DMS79 treated with DMSO at 0.1 percent for 48 hours (cell line): Measurements from ENCODE around the gene TNFSF11.
"Not testable (repeated sequence)": the region's sequence is repeated elsewhere in the genome, so short reads cannot be mapped to it uniquely, and the experiment has no call there.

Experiments
- DNase-seq: peaks from one replicate; lab custom pipeline; 2025; lab: John Stamatoyannopoulos, UW

Gene TNFSF11, protein sequence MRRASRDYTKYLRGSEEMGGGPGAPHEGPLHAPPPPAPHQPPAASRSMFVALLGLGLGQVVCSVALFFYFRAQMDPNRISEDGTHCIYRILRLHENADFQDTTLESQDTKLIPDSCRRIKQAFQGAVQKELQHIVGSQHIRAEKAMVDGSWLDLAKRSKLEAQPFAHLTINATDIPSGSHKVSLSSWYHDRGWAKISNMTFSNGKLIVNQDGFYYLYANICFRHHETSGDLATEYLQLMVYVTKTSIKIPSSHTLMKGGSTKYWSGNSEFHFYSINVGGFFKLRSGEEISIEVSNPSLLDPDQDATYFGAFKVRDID

DNA sequence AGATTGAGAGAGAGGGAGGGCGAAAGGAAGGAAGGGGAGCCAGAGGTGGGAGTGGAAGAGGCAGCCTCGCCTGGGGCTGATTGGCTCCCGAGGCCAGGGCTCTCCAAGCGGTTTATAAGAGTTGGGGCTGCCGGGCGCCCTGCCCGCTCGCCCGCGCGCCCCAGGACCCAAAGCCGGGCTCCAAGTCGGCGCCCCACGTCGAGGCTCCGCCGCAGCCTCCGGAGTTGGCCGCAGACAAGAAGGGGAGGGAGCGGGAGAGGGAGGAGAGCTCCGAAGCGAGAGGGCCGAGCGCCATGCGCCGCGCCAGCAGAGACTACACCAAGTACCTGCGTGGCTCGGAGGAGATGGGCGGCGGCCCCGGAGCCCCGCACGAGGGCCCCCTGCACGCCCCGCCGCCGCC, at the start of gene TNFSF11:
TNFSF11 (plus strand) TSS at position 142 of the 400 bp plus-strand sequence; CDS start at position 294, 152 bp downstream.
- no peak for DNase-seq

DNA sequence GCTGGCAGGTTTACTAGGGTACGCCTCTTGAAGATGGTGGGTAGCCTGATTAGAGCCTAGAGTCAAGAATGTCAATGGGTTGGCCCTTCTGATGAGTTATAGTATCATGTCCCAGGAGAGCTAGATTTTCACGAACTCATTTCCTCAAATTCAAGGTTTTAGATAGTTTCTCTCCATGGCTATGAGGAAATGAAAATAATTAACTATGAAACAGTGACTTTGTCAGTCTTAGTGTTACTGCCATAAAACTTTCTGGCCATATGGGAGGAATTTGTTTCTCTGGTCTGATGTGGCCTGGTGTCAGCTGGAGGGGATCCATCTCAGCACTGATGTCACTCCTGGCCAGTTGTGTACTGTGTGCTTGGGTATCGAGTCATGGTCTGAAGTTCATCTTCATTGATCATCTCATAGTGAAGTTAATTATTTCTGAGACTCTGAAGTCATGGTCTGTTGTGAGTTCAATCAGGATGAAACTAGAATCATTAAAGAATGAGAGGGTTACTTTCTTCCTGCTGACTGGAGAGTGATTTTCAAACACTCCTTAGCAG, 49.4 kb upstream of the TNFSF11 start:
- no peak for DNase-seq

DNA sequence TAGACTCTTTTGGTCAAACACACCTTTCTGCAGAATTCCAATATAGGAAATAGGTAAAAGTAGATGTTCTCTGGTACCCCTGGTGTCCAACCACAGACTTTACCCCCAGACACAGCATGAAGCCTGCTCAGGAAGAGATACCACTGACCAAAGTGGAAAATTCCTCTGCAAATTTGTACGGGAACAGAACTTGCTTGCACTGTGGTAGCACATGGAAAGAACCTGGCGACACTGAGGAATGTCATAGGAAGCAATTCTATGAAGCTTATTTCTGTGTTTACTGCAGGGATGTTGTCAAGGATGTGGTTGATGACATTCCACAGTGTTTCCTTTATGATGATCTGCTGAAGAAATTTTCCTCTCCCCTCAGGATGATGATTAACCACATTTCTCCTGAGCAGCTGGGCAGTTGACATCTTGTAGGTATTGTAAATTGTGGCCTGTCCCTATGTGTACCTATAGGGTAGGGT, 48.9 kb upstream of the TNFSF11 start:
- DNase-seq: no peak

DNA sequence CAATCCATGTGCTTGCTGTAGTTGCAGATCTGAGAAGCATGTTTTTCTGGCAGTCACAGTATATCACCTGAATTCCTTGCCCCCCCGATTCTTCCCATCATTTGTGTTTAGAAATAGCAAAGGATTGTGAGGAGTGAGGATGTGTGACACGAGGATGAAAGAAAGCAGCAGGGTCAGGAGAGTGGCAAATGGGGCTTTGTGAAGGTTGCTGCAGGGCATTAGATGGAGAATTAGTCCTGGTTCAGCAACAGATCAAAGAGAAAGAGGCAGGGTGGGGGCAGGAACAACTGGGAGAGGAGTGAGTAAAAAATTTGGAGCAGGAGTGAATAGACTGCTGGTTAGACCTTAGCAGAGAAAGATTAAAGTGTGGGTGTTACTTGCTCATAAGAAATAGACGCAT, 47.7 kb upstream of the TNFSF11 start:
- DNase-seq: no peak

DNA sequence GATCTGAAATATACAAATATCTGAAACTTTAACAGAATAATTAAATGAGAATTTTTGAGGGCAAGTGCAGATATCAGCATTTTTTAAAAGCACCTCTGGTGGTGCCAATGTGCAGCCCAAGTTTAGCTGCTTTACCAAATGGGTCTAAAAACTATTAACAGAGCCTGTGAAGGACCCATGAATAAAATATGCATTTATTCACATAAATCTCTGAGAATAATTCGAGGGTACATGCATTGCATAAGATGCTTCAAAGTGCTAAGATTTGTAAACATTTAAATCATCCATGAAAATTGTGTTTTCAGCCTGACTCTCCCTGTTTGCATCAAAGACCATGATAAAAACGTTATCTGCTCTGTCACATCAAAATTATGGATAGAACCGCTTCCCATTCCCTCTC, 47.1 kb upstream of the TNFSF11 start:
- no peak for DNase-seq

DNA sequence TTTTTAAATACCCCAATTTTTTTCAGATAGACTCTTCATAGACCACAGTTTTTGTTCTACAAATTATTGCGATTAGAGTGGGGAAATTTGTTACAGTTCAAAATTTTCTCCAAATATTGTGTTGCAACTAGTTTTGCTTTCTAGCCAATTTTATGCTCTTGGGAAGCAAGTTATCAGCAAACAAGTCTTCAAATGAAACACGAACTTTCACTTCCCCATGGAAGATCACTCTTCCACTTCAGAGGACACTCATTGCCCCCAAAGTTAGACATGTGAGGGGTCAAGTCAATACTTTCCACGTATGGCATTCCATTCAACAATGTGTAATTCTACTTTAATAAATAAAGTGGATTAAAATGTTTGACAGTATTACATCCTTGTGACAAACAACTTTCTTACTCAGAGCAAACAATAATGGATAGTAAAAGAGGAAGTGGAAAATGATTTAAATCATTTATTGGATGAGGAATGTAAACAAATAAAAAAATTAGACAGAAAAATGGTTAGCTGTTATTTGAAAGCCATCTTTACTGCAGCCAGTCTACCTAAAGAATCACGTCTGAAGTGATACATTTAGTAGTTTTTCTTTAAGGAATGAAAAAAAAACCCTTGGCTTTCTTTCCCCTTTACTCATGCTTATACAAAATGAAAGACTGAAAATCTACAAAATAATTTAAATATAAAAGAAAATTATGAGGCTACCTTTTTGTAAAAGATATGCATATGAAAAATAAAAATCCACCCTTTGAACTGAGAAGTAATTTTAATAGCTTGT, 41.2 kb upstream of the TNFSF11 start:
- no peak for DNase-seq

DNA sequence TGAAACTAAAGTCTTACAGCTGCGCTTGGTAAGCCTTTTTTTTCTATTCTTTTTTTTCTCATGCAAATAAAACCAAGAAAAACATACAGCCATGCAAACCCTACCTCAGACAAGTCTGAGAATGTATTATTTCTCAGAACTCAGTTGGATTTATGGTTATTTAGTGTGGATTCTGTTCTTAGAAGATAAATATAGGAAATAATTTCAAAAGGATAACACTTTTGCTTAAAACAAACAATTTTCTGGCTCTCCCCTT, 40.7 kb upstream of the TNFSF11 start:
- no peak for DNase-seq

DNA sequence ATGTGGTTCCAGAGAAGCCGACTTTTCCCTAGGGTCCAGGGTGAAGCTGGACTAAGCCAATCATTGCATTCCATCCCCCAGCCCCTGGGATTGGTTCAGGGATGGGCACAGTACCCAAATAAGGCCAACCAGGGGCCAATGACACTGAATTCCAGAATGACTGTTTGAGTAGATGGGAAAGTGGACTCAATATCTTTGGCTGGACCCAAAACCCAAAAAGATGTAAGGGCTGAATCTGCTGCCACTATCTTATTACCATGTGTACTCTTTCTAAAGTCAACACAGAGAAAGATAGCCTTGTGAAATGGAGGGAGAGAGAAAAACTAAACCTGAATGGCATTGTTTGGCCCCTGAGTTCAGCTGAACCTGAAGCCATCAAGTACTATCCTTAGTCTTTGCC, 39.2 kb upstream of the TNFSF11 start:
- DNase-seq: no peak

DNA sequence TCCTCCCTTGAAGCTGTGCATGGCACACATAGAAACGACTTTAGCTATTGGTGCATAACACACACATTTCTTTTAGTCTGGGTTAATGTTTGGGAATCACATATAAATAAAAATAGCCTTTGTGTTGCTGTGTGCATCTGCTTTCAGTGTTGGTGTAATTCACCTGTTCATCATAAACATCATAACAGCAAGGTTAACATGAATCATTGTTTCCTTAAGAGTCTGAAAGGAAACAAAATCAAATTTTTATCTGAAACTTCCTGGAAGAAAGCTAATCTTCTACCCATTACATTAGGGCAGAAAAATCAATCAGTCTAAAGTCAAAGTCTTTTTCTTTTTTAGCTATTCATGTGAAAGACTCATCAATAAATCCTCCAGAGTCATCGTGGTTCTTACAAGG, 35.0 kb upstream of the TNFSF11 start:
- no peak for DNase-seq

DNA sequence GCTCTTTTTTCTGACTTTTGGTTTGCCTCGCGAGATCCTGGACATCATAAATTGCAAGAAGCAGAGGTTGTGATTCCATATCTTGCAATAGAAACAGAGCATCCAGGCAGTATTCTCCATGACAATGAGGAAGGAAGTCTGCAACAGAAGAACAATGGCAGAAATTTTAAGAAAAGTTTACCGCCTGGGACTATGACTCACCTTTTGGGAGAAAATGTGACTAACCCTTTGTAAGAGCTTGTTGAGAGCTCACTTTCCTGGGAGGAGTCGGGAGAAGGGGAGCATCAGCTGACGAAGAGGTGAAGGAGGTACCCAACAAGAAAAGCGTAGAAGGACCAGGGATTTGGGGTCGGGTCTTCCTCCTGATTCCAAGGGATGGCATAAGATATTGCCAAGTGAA, 34.3 kb upstream of the TNFSF11 start:
- DNase-seq: no peak

DNA sequence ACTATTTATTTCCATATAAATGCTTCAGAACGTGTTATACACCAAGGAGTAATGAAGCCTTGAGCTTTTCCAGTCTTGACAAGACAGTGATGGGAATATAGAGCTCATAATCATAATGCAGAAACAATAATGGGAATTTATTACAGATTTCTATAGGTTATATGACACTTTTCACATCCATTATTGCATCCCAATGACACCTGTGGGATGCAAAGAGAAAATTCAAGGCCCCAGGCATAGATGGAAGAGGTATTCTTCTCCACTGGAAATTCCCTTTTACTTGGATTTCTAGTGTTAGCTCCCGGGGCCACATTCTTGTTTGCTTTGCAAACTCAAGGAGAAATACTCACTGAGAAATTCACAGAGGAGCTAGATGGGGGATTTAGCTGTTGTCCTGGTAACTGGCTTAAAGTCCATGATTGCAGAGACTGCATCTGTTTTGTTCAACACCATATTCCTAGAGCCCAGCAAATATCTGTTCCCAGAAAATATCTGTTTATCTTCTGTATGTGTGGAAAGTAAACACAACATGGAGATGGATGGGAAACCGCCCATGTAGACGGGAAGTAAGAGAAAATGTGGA, 30.6 kb upstream of the TNFSF11 start:
- no peak for DNase-seq

DNA sequence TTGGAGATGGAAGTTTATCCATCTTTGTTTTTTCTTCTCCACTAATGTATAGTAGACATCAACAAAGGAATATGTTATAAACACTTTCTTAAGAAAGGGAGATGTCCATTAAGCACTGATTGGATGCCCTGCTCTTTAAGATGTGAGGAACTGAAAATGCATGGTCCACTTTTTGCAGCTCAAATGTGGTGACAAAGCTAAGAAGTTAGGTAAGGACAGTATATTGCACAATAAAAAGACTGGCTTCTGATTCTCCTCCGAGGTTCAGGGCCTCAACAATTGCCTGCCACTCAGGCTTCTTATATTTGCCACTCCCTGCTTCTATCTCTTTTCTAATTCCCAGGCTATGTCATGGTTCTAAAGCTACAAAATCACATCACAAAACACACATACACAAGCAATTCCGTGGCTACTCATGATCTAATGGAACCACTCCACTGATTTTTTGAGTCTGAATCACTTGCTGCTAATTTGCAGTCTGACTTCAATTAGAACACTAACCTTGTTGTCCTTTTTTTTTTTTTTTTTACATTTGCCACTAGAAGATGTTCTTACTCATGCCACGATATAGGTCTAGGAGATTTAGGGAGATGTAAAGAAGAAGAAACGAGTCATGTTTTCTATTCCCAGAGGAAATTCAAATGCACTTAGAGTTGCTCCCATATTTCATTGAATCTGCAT, 29.6 kb upstream of the TNFSF11 start:
- DNase-seq: no peak

DNA sequence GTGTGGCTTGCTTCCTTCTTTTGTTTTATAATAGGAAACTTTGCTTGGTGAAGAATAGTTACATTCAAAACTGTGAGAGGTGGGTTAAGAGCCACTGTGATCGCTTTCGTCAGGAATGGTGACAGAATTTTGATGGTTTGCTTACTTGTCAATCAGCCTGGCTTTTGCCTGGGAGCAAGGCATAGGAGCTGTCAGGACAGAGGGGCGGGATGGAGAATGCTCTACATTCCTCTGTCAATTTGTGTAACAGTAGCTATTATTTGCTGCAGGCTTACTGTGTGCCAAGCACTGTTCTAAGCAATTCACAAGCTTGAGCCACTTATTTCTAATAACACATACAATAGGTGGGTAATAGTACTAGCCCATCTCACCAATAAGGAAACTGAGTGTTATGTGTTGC, 28.1 kb upstream of the TNFSF11 start:
- no peak for DNase-seq

DNA sequence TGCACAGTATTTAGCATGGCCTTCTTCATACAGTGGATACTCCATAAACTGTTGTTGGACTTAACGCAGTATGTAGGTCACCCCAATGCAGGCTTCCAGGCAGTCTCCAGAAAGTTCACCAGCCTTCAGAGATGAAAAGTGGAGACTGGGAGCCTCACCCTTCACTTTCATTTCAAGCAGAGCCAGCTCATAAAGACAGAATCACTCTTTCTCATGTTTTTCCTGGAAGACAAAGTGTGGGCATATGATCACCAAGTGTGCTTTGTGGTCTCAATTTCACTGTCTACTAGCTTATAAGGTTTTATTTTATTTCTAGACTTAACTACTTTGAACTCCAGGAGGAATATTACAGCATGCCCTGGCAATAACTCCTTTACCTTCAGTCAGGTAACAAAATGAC, 26.3 kb upstream of the TNFSF11 start:
- DNase-seq: no peak

DNA sequence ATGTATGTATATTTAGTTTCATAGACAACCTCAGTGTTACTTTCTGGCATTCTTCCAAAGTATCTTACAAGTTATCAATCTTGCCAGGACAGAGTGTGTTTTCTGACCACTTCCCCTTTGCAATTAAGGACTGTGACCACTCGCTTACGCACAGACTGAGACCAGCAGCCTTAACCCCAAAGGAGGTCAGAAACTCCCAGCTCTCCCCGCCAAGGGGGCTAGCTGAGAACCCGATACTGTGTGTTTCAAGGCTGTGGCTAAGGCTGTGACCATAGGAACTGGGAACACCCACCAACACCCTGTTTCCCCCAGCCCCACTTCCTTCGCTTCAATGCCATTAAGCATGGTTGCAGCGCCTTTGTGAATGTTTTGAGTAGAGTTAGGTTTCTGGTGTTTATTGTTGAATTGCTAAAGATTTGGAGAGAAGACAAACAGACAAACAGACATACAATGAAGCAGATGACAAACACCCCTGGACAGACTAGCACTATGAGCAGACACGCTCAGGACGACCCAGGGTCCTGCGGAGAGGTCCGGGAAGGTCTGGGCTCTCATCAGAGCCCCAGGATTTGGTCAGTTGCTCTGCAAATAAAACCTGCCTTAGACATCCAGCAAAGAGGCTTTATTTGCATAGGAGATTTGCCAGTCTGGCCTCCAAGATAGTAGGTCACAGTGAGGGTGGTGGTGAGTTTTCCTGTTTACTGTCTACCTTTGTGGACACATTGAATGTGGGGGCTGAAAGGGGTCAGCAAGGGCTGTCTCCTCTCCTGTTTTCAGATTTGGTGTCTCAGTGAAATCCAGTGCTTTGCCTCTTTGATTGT, 25.0 kb upstream of the TNFSF11 start:
- no peak for DNase-seq

DNA sequence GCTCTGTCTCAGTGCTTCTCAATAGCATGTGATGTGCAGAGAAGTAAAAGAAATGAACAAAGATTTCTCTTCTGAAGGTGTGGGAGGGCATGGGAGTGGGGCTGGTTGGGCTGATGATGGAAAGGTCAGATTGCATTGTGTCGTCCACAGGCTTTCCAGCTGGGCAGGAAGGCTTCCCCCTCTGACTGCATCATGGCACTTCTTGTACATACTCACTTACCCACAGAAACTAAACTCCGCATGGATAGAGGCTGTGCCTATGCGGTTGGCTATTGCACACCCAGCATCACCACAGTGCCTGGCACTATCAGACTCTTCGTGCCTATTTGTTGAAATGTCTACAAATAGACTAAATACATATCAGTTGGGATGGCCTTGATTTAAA, 24.4 kb upstream of the TNFSF11 start:
- DNase-seq: no peak

DNA sequence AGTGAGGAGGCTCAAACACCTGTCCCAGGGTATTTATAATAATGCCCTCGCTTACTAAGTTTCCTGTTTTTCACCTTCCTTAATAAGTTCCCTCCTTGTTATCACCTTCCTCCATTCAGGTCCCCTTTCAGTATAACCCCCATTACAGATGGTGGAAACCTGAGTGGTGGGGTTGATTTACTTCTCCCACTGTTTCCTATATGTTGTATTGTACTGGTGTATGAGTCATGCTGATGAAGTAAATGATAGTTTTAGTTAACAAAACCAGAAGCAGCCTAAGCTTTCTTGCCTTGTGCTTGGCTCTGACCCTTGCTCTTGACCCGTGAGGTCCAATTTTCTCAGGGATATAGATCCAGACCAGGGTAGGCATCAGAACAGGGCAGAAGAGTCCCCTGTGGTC, 22.3 kb upstream of the TNFSF11 start:
- DNase-seq: no peak

DNA sequence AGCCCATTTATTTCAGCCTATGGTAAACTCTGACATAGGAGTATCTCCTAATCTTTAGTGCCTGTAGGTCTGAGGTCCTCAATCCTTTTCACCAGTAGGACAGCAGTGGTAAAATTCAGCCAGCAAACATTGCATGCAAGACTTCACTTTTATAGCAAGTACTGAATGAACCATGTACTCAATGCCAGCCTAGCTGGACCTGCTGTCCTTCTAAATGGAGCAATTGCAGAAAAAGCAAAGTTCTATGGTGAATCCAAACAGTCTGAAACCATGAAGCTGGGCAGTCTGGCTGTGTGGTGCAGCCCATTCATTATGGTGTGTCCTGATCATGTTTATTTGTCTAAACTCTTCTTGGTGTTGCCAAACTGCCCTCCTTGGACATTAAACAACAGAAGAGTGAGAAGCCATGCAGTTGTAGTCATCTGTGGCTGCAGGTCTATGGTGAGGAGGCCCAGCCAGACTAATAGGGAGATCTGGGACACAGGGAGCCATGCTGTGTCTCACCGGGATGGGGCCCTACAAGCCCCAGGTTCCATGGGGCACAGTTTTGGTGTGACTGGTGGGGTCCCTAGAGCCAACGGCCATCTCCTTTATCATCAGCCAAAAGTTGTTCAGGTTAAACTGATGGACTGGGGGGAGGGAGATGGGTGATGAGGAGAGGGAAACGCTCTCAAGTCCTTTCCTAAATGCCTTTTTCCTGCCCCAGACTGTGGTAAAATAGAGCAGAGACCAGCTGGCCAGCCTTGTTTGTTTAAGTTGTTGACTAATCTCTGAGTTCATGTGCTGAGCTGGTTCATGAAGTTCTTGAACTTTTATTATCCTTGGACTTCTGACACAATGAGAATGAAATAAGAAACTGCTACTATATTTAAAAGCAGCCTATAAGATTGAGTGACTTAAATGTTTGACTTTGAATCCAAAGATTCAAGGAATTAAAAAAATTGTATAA, 20.6 kb upstream of the TNFSF11 start:
- no peak for DNase-seq

DNA sequence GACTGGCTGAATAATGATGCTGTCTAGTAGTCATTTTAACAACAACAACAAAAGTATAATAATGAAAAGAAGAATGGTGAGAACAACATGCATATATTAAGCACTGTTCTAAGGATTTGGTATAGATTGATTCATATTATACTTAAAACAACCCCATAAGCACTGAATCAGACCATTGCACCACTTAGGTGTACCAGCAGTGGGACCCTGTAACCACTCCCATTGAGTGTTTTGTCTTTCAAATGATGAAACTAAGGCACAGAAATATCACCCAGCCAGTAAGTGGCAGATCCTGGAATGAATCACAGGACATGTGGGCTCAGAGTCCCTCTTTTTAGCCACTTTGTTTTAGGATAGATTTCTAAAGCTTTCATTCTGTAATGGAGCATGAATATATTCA, 14.9 kb upstream of the TNFSF11 start:
- DNase-seq: no peak

DNA sequence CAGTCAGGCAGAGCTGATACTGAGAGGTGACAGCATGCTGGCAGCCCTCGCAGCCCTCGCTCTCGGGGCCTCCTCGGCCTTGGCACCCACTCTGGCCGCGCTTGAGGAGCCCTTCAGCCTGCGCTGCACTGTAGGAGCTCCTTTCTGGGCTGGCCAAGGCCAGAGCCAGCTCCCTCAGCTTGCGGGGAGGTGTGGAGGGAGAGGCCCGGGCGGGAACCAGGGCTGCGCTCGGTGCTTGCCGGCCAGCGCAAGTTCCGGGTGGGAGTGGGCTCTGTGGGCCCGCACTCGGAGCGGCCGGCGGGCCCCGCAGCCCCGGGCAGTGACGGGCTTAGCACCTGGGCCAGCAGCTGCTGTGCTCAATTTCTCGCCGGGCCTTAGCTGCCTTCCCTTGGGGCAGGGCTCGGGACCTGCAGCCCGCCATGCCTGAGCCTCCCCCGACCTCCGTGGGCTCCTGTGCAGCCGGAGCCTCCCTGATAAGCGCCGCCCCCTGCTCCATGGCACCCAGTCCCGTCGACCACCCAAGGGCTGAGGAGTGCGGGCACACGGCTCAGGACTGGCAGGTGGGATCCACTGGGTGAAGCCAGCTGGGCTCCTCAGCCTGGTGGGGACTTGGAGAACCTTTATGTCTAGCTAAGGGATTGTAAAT, 14.3 kb upstream of the TNFSF11 start:
- not testable (repeated sequence) for DNase-seq
